GM12864 (cell line): ENCODE results near the gene HDAC4.

ENCODE experiments used
- DNase-seq: peaks from one replicate; pipeline ENCODE4 v3.0.0-alpha.2; 2011; ENCODE audit warnings: low read depth
- H3K4me3 ChIP-seq: 2 replicates; pipeline ENCODE4 v1.5.1; 2011; ENCODE audit warnings: mild to moderate bottlenecking, low read depth, low read length, control low read depth
- TF ChIP-seq, protein P1 (sequence below): IDR thresholded peaks from 2 replicates; pipeline ENCODE4 v1.5.1; 2011; ENCODE audit warnings: low read depth, mild to moderate bottlenecking, moderate library complexity, low read length, control low read depth, inconsistent platforms; ENCODE audit errors: missing control alignments

HDAC4 gene

DNA sequence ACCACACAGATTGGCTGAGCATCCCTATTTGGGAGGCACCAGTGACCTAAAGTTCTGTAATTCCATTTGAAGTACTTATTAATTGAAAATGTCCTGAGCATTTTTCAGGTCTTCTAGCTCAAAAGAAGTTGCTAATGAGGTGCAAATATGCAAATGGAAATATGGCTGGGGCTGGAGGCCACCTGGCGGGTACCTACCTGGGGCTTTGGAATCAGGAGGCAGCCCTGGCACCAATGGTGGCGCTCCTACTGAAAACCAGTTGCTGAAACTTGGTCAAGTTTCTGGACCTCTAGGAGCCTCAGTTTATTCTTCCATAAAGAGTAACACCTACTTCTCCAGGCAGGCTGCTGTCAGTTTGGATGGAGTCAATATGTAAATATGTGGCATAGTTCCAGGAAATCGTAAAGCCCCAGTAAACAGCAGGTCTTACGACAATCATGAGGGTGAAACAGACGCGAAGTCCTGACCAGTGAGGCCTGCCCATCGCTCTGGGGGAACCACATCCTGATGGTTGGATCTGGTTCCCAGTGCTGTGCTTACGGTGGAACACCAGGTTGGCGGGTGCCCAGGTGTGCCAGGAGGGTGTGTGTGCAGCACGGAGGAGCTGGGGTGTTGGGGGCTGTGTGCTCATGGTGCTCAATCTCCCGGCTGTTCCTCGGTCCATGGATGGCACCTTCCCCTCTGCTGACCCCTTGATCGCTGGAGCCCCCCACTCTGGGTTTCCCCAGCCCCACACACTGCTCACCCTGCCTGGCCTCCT, 366.8 kb downstream of the HDAC4 start:
- no peak overlapping the region for H3K4me3 ChIP-seq
- TF ChIP-seq, protein P1, sequence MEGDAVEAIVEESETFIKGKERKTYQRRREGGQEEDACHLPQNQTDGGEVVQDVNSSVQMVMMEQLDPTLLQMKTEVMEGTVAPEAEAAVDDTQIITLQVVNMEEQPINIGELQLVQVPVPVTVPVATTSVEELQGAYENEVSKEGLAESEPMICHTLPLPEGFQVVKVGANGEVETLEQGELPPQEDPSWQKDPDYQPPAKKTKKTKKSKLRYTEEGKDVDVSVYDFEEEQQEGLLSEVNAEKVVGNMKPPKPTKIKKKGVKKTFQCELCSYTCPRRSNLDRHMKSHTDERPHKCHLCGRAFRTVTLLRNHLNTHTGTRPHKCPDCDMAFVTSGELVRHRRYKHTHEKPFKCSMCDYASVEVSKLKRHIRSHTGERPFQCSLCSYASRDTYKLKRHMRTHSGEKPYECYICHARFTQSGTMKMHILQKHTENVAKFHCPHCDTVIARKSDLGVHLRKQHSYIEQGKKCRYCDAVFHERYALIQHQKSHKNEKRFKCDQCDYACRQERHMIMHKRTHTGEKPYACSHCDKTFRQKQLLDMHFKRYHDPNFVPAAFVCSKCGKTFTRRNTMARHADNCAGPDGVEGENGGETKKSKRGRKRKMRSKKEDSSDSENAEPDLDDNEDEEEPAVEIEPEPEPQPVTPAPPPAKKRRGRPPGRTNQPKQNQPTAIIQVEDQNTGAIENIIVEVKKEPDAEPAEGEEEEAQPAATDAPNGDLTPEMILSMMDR = no peak
- DNase-seq = no peak

DNA sequence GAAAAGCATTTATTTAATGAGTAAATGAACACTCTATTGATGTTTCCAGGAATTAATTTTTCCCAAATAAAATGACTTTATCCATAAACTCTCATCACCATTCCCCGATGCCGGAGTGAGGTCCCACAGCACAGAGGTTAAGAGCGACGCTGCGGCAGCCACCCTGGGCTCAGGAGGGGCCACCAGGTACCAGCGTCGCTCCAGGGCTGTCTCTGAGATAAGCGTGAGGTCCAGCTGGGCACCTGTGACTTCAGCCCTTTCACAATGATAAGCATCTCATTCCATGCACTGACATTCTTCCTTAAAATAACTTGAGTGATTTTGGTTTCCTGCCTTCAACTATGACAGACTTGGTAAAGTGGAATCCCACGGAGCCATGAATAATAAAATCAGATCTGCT, 370.9 kb downstream of the HDAC4 start:
- TF ChIP-seq, protein P1 = no peak
- H3K4me3 ChIP-seq = no peak overlapping the region
- DNase-seq = no peak

- TF ChIP-seq, protein P1 = no peak
- no peak for DNase-seq
- no peak overlapping the region for H3K4me3 ChIP-seq
Observed at GRCh38 chr2:239028253-239028619, 372.6 kb downstream of the HDAC4 start.

- no peak overlapping the region for H3K4me3 ChIP-seq
- no peak for DNase-seq
- TF ChIP-seq, protein P1 = no peak
Observed at GRCh38 chr2:239027391-239028252, 373.2 kb downstream of the HDAC4 start.

DNA sequence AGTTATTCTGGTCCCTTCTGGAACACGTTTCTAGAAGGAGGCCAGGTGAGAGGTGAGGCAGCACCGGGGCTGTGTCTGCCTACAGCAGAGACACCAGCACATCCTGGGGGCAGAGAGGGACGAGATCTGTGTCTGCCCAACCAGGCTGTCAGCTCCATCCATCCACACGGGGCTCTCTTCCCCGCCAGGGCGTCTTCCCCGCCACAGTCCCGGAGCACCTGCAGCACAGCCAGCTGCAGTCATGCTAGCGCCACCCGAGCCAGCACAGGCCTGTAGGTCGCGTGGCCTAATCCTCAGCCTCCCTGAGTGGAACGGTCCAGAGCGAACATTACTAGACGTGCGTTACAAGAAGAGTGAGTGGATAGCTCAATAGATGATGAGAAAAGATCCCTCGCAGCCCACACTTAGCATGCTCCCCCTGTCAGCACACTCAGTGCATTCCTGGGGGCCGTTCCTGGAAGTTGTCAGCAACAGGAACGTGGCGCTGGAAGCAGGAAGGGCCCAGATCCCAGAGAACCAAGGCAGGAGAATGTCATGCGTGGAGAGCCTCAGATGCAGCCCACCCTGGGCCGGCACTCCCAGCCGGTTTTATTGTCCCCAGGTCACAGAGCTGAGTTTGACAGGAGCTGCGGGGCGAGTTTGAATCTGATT, 374.0 kb downstream of the HDAC4 start:
- no peak overlapping the region for H3K4me3 ChIP-seq
- DNase-seq = no peak
- TF ChIP-seq, protein P1 = no peak

DNA sequence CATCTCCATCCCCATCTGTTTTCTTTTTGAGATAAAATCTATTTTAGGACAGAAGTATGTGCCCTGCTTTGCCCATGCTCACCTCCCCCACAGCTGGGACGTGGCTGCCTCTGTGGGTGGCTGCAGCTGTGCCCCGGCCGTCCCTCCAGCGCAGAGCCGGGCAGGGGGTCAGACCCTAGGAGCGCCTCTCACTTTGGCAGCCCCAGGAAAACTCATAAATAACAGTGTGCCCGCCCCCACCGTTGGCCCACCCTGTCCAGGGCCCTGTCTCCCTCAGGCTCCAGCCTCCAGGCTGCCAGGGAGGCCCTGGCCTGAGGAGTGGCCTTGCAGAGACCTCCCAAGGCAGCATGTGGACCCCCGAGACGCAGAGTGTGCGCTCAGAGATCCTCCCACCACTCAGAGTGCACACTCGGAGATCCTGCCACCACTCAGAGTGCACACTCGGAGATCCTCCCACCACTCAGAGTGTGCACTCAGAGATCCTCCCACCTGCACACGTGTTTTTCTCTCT, 374.8 kb downstream of the HDAC4 start:
- H3K4me3 ChIP-seq = no peak overlapping the region
- TF ChIP-seq, protein P1 = no peak
- DNase-seq = no peak
